Liver (tissue), 9 donors: Measurements from ENCODE around the gene AFF4. TPM values are rescaled to one million over a fixed set of nuclear protein-coding genes. Genes with fewer than 3 reads are reported as not detected.

Experiments
- DNase-seq: peaks from one replicate; pipeline ENCODE4 v3.0.0-alpha.2; 2017; ENCODE audit warnings: low spot score
- H3K27ac ChIP-seq, 2 donors: one replicate each; pipeline ENCODE4 v1.7.0; 2013; ENCODE audit warnings: inconsistent platforms in 2 of 2, low read length in 2 of 2, control low read depth in 1 of 2, low read depth in 1 of 2, mild to moderate bottlenecking in 1 of 2
- H3K27me3 ChIP-seq, 4 donors: one replicate each; pipeline versions ENCODE4 v1.6.1 to v1.7.0; 2013; ENCODE audit warnings: low read length in 3 of 4, inconsistent platforms in 1 of 4, mild to moderate bottlenecking in 1 of 4, moderate library complexity in 1 of 4; ENCODE audit not compliant: control insufficient read depth in 4 of 4, insufficient read depth in 4 of 4
- H3K36me3 ChIP-seq, 4 donors: one replicate each; pipeline versions ENCODE4 v1.6.1 to v1.7.0; 2013; ENCODE audit warnings: low read length in 3 of 4, mild to moderate bottlenecking in 3 of 4, low read depth in 1 of 4, moderate library complexity in 1 of 4; ENCODE audit not compliant: control insufficient read depth in 4 of 4, insufficient read depth in 3 of 4
- H3K4me1 ChIP-seq, 4 donors: one replicate each; pipeline versions ENCODE4 v1.6.1 to v1.7.0; 2013; ENCODE audit warnings: low read length in 3 of 4, mild to moderate bottlenecking in 3 of 4, moderate library complexity in 1 of 4; ENCODE audit not compliant: control insufficient read depth in 4 of 4, insufficient read depth in 4 of 4
- H3K4me3 ChIP-seq, 3 donors: one replicate each; pipeline versions ENCODE4 v1.6.1 to v1.7.0; 2013; ENCODE audit warnings: low read length in 3 of 3, control low read depth in 1 of 3, low read depth in 1 of 3, mild to moderate bottlenecking in 1 of 3
- H3K9ac ChIP-seq, 2 donors: one replicate each; pipeline ENCODE4 v1.7.0; 2013; ENCODE audit warnings: low read length in 2 of 2, mild to moderate bottlenecking in 2 of 2, moderate library complexity in 2 of 2, control low read depth in 1 of 2, low read depth in 1 of 2
- H3K9me3 ChIP-seq, 4 donors: one replicate each; pipeline versions ENCODE4 v1.6.1 to v1.7.0; 2013; ENCODE audit warnings: low read length in 3 of 4; ENCODE audit not compliant: control insufficient read depth in 4 of 4
- ATF3 ChIP-seq: IDR thresholded peaks from 2 replicates; pipeline ENCODE4 v1.6.1; 2016; ENCODE audit warnings: antibody characterized with exemption
- EGR1 ChIP-seq, 2 donors: IDR thresholded peaks; 2 replicates each; pipeline ENCODE4 v1.6.1; 2016 to 2018; ENCODE audit warnings: antibody characterized with exemption in 2 of 2, low read depth in 2 of 2
- FOXA2 ChIP-seq: IDR thresholded peaks from 2 replicates; pipeline ENCODE4 v1.6.1; 2016; ENCODE audit warnings: antibody characterized with exemption
- GABPA ChIP-seq, 2 donors: IDR thresholded peaks in 1 of 2; conservative IDR thresholded peaks in 1 of 2; 2 replicates each; pipeline ENCODE4 v1.6.1; 2016; ENCODE audit warnings: antibody characterized with exemption in 2 of 2, mild to moderate bottlenecking in 1 of 2, moderate library complexity in 1 of 2
- HNF4A ChIP-seq, 2 donors: conservative IDR thresholded peaks; 2 replicates each; pipeline ENCODE4 v1.6.1; 2016; ENCODE audit warnings: antibody characterized with exemption in 2 of 2, mild to moderate bottlenecking in 2 of 2
- HNF4G ChIP-seq: IDR thresholded peaks from 2 replicates; pipeline ENCODE4 v1.6.1; 2016; ENCODE audit warnings: antibody characterized with exemption
- JUND ChIP-seq, 2 donors: IDR thresholded peaks; 2 replicates each; pipeline ENCODE4 v1.6.1; 2016; ENCODE audit warnings: antibody characterized with exemption in 2 of 2
- MAX ChIP-seq: IDR thresholded peaks from 2 replicates; pipeline ENCODE4 v1.6.1; 2016; ENCODE audit warnings: antibody characterized with exemption
- NR2F2 ChIP-seq: IDR thresholded peaks from 2 replicates; pipeline ENCODE4 v1.6.1; 2016; ENCODE audit warnings: antibody characterized with exemption
- RAD21 ChIP-seq, 2 donors: IDR thresholded peaks; 2 replicates each; pipeline ENCODE4 v1.6.1; 2016; ENCODE audit warnings: antibody characterized with exemption in 2 of 2, mild to moderate bottlenecking in 2 of 2
- RXRA ChIP-seq, 2 donors: IDR thresholded peaks; 2 replicates each; pipeline ENCODE4 v1.6.1; 2017 to 2018; ENCODE audit warnings: antibody characterized with exemption in 2 of 2, mild to moderate bottlenecking in 1 of 2
- SP1 ChIP-seq: IDR thresholded peaks from 2 replicates; pipeline ENCODE4 v1.6.1; 2018; ENCODE audit warnings: antibody characterized with exemption, mild to moderate bottlenecking
- TAF1 ChIP-seq: conservative IDR thresholded peaks from 2 replicates; pipeline ENCODE4 v1.6.1; 2016; ENCODE audit warnings: antibody characterized with exemption, mild to moderate bottlenecking
- YY1 ChIP-seq: IDR thresholded peaks from 2 replicates; pipeline ENCODE4 v1.6.1; 2016; ENCODE audit warnings: antibody characterized with exemption, mild to moderate bottlenecking
- WGBS: extraction: QIAGEN DNeasy Blood & Tissue Kit; methylation state at CpG from one replicate; pipeline ENCODE4 v1.1.7; 2013; 5-methylcytosine and 5-hydroxymethylcytosine counted together
- polyA plus RNA-seq, 2 donors: library from polyadenylated mRNA; stranded (reverse) in 1 of 2; unstranded in 1 of 2; fragments of 200-250 nt in 1 of 2; fragments of >200 nt in 1 of 2; fragmentation: Nextera tagmentation in 1 of 2; extraction: Ambion mirVana in 1 of 2; gene quantifications; one replicate each; pipeline versions ENCODE4 v1.2.1 to v1.2.3, GENCODE V29; 2013 to 2015
- total RNA-seq, 2 donors: library from RNA; depleted of rRNA; stranded (reverse); fragments of >200 nt; gene quantifications; one replicate each; pipeline ENCODE4 v1.2.3, GENCODE V29; 2014
- TF ChIP-seq, protein P1 (sequence below): IDR thresholded peaks from 2 replicates; pipeline ENCODE4 v1.6.1; 2016; ENCODE audit warnings: antibody characterized with exemption
- TF ChIP-seq, protein P2 (sequence below): IDR thresholded peaks from 2 replicates; pipeline ENCODE4 v1.6.1; 2016; ENCODE audit warnings: antibody characterized with exemption, mild to moderate bottlenecking
- donor health status: healthy.
- donor health status: healthy.
- donor health status: healthy.
- donor health status: healthy.
- donor health status: healthy.

Gene AFF4
- total and polyA plus RNA-seq, 4 donors: 5.5 to 19.1 (median 16.9) TPM

GRCh38 chr5:132832612-132833011, 130.8 kb downstream of the AFF4 start:
- Histone ChIP-seq H3K4me1 (peaks cover 6 to 34% (median 18%) of the 10 kb centered on the region in 4 donors), H3K4me3 (no peak overlapping the region), H3K9me3 (no peaks in the 10 kb centered on the region), H3K36me3 (peaks cover 0 to 4% (median 0%) of the 10 kb centered on the region in 4 donors), H3K27me3 (no peaks in the 10 kb centered on the region), H3K9ac (no peak overlapping the region), H3K27ac (peak overlapping the region in 1 of 2 donors; percentile 17)
- WGBS: 91% methylated on average over 5 of the region's 5 CpGs
- no peak for DNase-seq
- TF ChIP-seq RXRA (IDR thresholded peaks at IDR 0.05): no peak
- TF ChIP-seq HNF4A (conservative IDR thresholded peaks at IDR 0.05): no peak
- TF ChIP-seq YY1: no peak
- no peak for TF ChIP-seq FOXA2
- no peak for TF ChIP-seq GABPA (IDR thresholded peaks at IDR 0.05 in 1 of 2, conservative IDR thresholded peaks at IDR 0.05 in 1 of 2)
- no peak for TF ChIP-seq JUND (IDR thresholded peaks at IDR 0.05)
- no peak for TF ChIP-seq RAD21 (IDR thresholded peaks at IDR 0.05)
- TF ChIP-seq, protein P1, sequence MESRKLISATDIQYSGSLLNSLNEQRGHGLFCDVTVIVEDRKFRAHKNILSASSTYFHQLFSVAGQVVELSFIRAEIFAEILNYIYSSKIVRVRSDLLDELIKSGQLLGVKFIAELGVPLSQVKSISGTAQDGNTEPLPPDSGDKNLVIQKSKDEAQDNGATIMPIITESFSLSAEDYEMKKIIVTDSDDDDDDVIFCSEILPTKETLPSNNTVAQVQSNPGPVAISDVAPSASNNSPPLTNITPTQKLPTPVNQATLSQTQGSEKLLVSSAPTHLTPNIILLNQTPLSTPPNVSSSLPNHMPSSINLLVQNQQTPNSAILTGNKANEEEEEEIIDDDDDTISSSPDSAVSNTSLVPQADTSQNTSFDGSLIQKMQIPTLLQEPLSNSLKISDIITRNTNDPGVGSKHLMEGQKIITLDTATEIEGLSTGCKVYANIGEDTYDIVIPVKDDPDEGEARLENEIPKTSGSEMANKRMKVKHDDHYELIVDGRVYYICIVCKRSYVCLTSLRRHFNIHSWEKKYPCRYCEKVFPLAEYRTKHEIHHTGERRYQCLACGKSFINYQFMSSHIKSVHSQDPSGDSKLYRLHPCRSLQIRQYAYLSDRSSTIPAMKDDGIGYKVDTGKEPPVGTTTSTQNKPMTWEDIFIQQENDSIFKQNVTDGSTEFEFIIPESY: no peak
- no peak for TF ChIP-seq EGR1 (IDR thresholded peaks at IDR 0.05; ENCODE audit: low read depth in 2 of 2)
- no peak for TF ChIP-seq HNF4G

DNA sequence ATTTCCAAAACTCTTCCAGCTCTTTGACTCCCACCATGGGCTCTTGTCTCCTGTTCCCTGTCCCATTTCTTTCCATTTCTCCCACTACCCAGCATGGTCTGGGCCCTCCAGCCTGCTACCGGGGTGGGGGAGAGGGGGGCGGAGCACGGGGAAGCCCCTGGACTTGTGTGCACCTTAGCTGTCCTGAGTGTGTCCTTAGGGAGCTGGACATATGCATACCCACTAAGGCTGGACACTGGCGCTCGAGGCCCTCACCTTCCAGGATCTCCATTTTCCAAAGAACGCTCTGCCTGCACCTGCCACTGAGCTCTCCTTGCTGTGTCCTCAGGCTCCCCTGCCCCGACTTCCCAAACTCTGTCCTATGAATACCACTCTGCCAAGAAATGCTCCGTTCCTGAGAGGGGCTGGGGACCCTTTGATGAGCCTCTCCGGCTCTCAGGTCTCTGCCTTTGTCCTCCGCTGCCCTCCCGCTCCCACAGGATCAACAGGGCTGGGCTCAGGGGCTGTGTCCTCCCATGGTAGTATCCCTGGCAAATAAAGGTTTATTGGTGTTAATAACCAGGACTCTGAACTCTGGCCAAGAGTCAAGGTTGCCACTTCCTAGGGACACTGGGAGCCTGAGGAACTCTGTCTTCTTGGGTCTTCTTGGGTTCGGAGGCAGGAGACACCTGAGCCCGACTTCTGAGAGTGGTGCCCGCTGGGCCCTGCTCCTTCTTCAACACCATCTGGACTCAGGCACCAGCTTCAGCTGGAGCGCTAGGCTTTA, 132.2 kb downstream of the AFF4 start:
- Histone ChIP-seq H3K4me1 (peaks cover under 1 to 38% (median 21%) of the 10 kb centered on the region in 4 donors), H3K27ac (peak overlapping the region; percentile 94 to 96), H3K36me3 (peaks cover 0 to 5% (median 0%) of the 10 kb centered on the region in 4 donors), H3K4me3 (peak overlapping the region in 1 of 3 donors; percentile 83), H3K9ac (peak overlapping the region; percentile 42 to 67), H3K9me3 (no peaks in the 10 kb centered on the region), H3K27me3 (no peaks in the 10 kb centered on the region)
- 78% methylated on average over 15 of the region's 15 CpGs for WGBS
- no peak for DNase-seq
- TF ChIP-seq, protein P1: no peak
- TF ChIP-seq NR2F2 (no peak), RXRA (IDR thresholded peaks at IDR 0.05) (peak in 1 of 2 donors; percentile 6), HNF4A (conservative IDR thresholded peaks at IDR 0.05) (peak; percentile 63 to 76)

DNA sequence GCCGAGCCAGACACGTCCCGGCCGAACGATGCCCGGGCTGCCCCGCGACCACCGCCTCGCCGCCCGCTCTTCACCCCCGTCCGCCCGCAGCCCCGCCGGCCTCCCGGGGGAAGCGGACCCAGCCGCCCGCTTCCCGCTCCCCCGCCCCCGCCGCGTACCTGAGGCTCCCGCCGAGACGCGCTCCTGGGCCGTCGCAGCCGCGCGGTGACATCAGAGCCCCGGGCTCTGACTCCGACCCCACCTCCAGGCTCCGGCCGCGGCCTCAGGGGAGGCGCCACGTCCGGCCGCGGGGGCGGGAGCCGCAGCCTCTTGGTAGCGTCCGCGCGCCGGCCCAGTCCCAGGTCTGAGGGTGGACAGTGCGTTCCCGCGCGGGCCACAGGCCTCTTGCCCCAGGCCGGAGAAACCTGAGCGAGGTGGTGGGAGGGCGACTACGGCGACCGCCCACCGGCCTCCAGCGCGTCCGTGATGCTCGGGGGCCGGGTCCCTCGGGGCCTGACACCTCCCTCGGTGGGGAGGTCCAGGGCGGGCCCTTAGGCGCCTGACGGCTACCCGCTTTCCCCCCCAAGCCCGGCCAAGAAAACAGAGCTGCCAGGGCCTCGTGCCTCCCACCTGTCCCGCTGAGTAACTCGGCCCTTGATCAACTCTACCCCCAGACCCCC, 132.9 kb downstream of the AFF4 start, which contains the start of gene SHROOM1:
Gene SHROOM1 (minus strand): TSS at position 212 of the 659 bp plus-strand sequence. CDS start 4,507 bp downstream, outside the sequence.
- Histone ChIP-seq H3K27me3 (no peaks in the 10 kb centered on the region), H3K4me1 (peaks cover 0 to 37% (median 23%) of the 10 kb centered on the region in 4 donors), H3K4me3 (peak within 1 kb of the TSS; percentile 80 to 91 (median 83)), H3K36me3 (peaks cover 0 to 5% (median 2%) of the 10 kb centered on the region in 4 donors), H3K9me3 (no peaks in the 10 kb centered on the region), H3K27ac (peak within 1 kb of the TSS; percentile 94 to 96), H3K9ac (peak within 1 kb of the TSS; percentile 88 to 93)
- 3% methylated on average over 78 of the region's 78 CpGs for WGBS
- peak; percentile 65 for DNase-seq
- TF ChIP-seq, protein P2, sequence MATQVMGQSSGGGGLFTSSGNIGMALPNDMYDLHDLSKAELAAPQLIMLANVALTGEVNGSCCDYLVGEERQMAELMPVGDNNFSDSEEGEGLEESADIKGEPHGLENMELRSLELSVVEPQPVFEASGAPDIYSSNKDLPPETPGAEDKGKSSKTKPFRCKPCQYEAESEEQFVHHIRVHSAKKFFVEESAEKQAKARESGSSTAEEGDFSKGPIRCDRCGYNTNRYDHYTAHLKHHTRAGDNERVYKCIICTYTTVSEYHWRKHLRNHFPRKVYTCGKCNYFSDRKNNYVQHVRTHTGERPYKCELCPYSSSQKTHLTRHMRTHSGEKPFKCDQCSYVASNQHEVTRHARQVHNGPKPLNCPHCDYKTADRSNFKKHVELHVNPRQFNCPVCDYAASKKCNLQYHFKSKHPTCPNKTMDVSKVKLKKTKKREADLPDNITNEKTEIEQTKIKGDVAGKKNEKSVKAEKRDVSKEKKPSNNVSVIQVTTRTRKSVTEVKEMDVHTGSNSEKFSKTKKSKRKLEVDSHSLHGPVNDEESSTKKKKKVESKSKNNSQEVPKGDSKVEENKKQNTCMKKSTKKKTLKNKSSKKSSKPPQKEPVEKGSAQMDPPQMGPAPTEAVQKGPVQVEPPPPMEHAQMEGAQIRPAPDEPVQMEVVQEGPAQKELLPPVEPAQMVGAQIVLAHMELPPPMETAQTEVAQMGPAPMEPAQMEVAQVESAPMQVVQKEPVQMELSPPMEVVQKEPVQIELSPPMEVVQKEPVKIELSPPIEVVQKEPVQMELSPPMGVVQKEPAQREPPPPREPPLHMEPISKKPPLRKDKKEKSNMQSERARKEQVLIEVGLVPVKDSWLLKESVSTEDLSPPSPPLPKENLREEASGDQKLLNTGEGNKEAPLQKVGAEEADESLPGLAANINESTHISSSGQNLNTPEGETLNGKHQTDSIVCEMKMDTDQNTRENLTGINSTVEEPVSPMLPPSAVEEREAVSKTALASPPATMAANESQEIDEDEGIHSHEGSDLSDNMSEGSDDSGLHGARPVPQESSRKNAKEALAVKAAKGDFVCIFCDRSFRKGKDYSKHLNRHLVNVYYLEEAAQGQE: peak; percentile 86
- TF ChIP-seq HNF4A (conservative IDR thresholded peaks at IDR 0.05): no peak
- TF ChIP-seq SP1: peak; percentile 39
- no peak for TF ChIP-seq MAX
- TF ChIP-seq NR2F2: no peak
- TF ChIP-seq YY1: peak; percentile 47
- TF ChIP-seq EGR1 (IDR thresholded peaks at IDR 0.05; ENCODE audit: low read depth in 2 of 2): peak; percentile 91 to 97
- TF ChIP-seq RAD21 (IDR thresholded peaks at IDR 0.05): peak; percentile 30 to 56
- no peak for TF ChIP-seq ATF3
- TF ChIP-seq GABPA (IDR thresholded peaks at IDR 0.05 in 1 of 2, conservative IDR thresholded peaks at IDR 0.05 in 1 of 2): peak in 1 of 2 donors; percentile 44
- peak; percentile 59 for TF ChIP-seq TAF1
